GDM1 (cell line): ENCODE data around the gene ANKRD66.

ENCODE experiments used
- DNase-seq: peaks from one replicate; lab custom pipeline; 2025; lab: John Stamatoyannopoulos, UW

Gene ANKRD66

DNA sequence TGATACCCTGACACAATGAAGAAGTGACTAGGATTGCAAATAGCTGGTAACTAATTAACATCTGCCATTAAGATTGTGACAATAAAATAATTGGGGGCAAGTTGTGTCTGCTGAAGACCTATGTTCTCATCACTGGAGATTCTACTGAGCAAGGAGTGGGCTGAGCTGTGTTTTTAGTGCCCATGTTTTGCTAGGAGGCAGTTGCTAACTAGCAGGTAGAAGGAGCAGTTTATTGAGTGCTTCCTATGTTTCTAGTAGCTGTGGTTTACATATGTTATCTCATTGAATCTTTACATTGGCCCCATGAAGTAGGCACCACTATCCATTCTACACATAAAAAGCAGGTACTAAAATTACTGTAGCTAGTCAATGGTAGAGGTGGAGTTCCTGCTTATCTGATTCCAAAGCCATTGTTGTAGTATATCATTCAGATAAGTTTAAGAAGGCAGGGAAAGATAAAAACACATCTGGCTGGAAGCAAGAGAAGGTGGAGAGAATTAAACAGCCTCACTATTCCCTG lies 43.7 kb downstream of the ANKRD66 start:
- DNase-seq: no peak

DNA sequence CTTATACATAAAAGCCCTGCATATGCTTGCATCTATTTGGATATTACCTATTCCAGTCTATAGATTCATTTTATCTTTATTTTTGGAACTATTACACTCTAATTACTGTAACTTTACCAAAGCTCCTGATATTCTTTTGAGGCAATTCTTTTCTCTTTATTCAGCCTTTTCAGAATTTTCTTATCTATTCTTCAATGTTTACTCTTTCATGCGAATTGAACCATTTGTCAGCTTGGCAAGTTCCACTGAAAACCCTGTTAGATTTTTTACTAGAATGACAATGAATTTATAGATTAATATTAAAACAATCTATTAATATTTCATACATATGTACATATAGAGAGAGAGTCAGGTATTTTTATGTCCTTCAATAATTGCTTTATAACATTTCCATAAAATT lies 45.9 kb downstream of the ANKRD66 start:
- DNase-seq: no peak

DNA sequence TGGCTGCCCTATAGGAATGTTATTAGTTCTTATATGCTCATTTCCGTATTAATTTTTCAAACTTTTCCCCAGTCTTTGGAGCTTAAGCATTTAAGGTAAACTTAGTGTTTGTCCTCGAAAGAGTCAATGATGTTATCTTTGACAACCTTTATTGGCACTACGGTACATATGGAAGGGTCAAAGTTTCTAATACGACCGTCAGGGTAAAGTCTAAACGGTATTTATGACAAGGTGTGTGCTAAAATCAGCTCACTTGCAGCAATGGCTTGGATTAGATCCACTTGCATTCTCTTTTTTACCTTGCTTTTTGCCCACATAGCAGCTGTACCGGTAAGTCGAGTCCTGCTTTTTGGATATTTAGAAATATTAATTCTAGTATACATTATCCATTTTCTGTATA lies 46.4 kb downstream of the ANKRD66 start, which contains the start of gene MEP1A:
Gene MEP1A, plus strand, starts transcription at position 252 of the 400 bp plus-strand sequence. Its CDS starts 10 bp downstream, at position 262.
- DNase-seq: no peak

DNA sequence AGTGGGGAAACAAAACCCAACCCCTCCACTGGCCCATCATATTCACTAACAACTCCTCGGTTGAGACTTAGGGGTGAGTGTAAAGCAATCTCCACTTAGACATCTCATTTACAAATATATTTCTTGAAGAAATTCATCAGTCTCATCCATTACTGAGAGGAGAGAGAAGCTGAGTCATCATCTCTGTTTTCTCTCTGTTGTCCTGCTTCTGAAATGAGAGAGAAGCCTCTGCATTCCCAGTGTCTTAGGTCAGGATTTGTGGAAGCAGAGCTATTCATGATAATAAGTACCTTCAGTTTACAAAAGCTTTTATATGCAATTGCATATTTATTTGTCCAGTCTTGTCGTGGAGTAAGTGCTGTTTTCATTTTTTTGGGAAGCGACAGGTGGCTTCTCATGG lies 47.3 kb downstream of the ANKRD66 start:
- DNase-seq: no peak

DNA sequence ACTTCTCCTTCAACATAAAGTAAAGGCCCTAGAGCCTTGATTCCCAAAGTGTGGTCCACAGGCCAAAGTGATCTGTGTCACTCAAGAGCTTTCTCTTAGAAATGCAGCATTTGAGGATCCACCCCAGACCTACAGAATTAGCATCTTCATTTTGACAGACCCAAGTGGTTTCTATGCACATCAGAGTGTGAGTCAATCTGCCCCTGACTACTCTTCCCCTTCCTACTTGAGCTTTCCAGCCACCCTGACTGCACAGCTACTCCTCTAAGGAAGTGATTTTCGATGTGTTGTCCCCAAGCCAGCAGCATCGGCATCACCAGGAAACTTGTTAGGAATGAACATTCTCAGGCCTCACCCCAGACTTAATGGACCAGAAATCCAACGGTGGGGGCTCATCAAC lies 49.1 kb downstream of the ANKRD66 start:
- no peak for DNase-seq

DNA sequence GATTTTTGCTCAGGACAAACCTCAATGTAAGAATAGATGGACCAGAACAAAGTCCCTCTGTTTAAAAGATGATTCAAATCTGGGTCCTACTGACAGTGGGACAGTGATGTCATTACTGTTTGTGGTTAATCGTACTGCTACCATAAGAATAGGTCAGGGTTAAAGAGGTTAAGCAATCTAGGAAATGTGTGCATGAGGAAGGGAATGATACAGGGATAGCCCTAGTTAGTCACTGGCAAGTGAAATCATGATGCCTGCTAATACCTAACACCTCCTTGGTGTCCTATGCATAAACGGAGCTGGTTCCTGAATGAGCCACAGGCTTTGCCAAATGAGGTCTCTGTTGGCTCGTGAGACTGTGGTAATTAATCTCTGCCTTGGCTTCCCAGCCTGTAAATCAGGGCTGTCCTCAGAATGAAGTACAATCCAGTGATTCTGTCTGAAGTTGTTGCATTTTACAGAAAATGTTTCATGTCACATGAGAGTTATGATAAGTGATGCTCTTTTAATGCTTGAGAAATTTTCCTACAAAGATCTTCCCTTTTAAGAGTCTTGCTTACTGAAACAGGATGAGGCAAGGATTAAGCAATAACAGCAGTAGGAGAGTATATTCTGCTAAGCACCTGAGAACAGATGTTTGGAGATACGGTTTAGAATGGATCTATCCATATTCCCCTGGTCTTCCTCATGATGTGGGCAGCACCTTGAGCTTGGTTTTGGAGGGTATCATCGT lies 50.3 kb downstream of the ANKRD66 start:
- no peak for DNase-seq

DNA sequence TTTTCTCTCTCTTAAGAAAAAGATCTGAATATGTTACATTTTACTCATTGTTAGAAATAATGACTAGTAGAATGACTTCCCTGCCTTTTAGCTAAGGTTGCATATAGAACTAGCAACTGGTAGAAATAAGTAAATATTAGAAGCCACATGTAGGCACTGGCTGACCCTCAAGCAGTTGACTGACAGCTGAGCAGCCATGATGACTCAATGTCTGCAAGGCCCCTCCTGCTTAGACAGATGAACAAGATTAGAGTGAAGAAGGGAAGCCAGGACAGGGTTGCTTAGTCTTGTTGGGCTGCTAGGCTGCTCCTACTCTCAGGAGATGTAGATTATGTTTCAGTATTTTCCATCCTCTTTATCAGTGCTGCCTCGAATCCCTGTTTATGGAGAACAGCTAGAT lies 52.9 kb downstream of the ANKRD66 start:
- no peak for DNase-seq

DNA sequence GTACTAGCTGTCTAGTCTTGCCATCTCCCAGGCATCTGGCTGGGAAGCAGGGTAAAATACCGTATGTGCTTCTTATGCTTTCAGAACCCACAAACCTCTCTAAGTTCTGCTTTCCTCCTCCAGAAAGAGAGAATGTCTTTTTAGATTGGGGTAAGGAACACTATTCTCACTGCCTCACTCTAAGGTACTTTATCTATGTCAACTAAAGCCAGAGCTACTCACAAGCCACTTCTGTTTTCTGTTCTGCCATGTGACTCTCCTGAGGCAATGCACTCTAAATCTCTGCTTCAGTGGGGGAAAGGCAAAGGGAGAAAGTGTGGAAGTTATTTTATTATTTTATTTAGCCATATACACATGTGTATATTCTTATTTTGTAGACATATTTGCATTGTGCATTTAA lies 62.1 kb downstream of the ANKRD66 start:
- DNase-seq: no peak
